EH (cell line): ENCODE measurements around the gene WDR77.

Experiments
- DNase-seq: peaks from one replicate; pipeline ENCODE4 v3.0.0-alpha.2; 2015; ENCODE audit warnings: low read depth

Gene WDR77

GRCh38 chr1:111439461-111440351, 9.3 kb downstream of the WDR77 start:
- no peak for DNase-seq

- peak; percentile 66 for DNase-seq
Measured at GRCh38 chr1:111436726-111437125, 12.3 kb downstream of the WDR77 start.

- no peak for DNase-seq
Measured at GRCh38 chr1:111424281-111424680, 24.8 kb downstream of the WDR77 start.

- peak; percentile 41 for DNase-seq
Measured at GRCh38 chr1:111422546-111423391, 26.3 kb downstream of the WDR77 start.

- no peak for DNase-seq
Measured at GRCh38 chr1:111420377-111420776, 28.7 kb downstream of the WDR77 start.

- DNase-seq: no peak
Measured at GRCh38 chr1:111419037-111419436, 30.0 kb downstream of the WDR77 start.

- DNase-seq: peak; percentile 32
Measured at GRCh38 chr1:111417755-111418154, 31.3 kb downstream of the WDR77 start.

- no peak for DNase-seq
Measured at GRCh38 chr1:111415461-111415860, 33.6 kb downstream of the WDR77 start.

- no peak for DNase-seq
Measured at GRCh38 chr1:111414756-111415155, 34.3 kb downstream of the WDR77 start.

- no peak for DNase-seq
Measured at GRCh38 chr1:111412839-111413238, 36.2 kb downstream of the WDR77 start.

GRCh38 chr1:111407301-111407700, 41.8 kb downstream of the WDR77 start:
- no peak for DNase-seq

GRCh38 chr1:111406321-111406768, 42.7 kb downstream of the WDR77 start:
- DNase-seq: peak; percentile 11

GRCh38 chr1:111404588-111404987, 44.5 kb downstream of the WDR77 start:
- no peak for DNase-seq

GRCh38 chr1:111402083-111402482, 47.0 kb downstream of the WDR77 start:
- no peak for DNase-seq

GRCh38 chr1:111399792-111400610, 49.1 kb downstream of the WDR77 start:
- peak; percentile 46 for DNase-seq

- DNase-seq: no peak
Measured at GRCh38 chr1:111392460-111392945, 56.6 kb downstream of the WDR77 start.

GRCh38 chr1:111392042-111392441, 57.0 kb downstream of the WDR77 start:
- no peak for DNase-seq
